HG03025 (cell line): ENCODE data around the gene FGFR3.

Experiments used
- ATAC-seq: cut with Tn5 transposase; IDR thresholded peaks from one replicate; pipeline ENCODE4 v1.9.1; 2021; ENCODE audit warnings: mild to moderate bottlenecking, moderate library complexity; ENCODE audit not compliant: unreplicated experiment, low FRiP score

Gene FGFR3

GRCh38 chr4:1792832-1793495 is at the start of gene FGFR3:
Gene FGFR3, plus strand, starts transcription at chr4:1793293. Its CDS starts 642 bp downstream, at chr4:1793935.
- ATAC-seq, result no peak

- no peak for ATAC-seq
Measured at GRCh38 chr4:1743551-1743950, 49.5 kb upstream of the FGFR3 start.

GRCh38 chr4:1743975-1744374 is 49.1 kb upstream of the FGFR3 start:
- ATAC-seq, result no peak

GRCh38 chr4:1744552-1744951 is 48.5 kb upstream of the FGFR3 start:
- ATAC-seq, result no peak

- no peak for ATAC-seq
Measured at GRCh38 chr4:1745165-1745564, 47.9 kb upstream of the FGFR3 start.

GRCh38 chr4:1745697-1746096 is 47.4 kb upstream of the FGFR3 start:
- ATAC-seq, result no peak

- no peak for ATAC-seq
Measured at GRCh38 chr4:1746265-1746691, 46.8 kb upstream of the FGFR3 start.

- no peak for ATAC-seq
Measured at GRCh38 chr4:1746919-1747602, 46.0 kb upstream of the FGFR3 start.

GRCh38 chr4:1747603-1747967 is 45.5 kb upstream of the FGFR3 start:
- ATAC-seq, result no peak

- ATAC-seq, result no peak
Measured at GRCh38 chr4:1748465-1748995, 44.6 kb upstream of the FGFR3 start.

- no peak for ATAC-seq
Measured at GRCh38 chr4:1749370-1749769, 43.7 kb upstream of the FGFR3 start.

GRCh38 chr4:1749826-1750225 is 43.3 kb upstream of the FGFR3 start:
- no peak for ATAC-seq

GRCh38 chr4:1750381-1751154 is 42.5 kb upstream of the FGFR3 start:
- no peak for ATAC-seq

- ATAC-seq, result no peak
Measured at GRCh38 chr4:1751155-1751918, 41.8 kb upstream of the FGFR3 start.

- no peak for ATAC-seq
Measured at GRCh38 chr4:1751919-1752283, 41.2 kb upstream of the FGFR3 start.

- no peak for ATAC-seq
Measured at GRCh38 chr4:1752284-1753041, 40.6 kb upstream of the FGFR3 start.

GRCh38 chr4:1753294-1753696 is 39.8 kb upstream of the FGFR3 start:
- ATAC-seq, result no peak

GRCh38 chr4:1753697-1754311 is 39.3 kb upstream of the FGFR3 start:
- no peak for ATAC-seq

GRCh38 chr4:1754336-1754735 is 38.8 kb upstream of the FGFR3 start:
- ATAC-seq, result no peak
